Measurements from ENCODE around the gene PGLYRP3.

The PGLYRP3 gene

GRCh38 chr1:153313288-153313687 is 536 bp upstream of the PGLYRP3 start:
- no peak for DNase-seq (ENCODE audit: low read depth)

- no peak for DNase-seq (ENCODE audit: low read depth)
Measured at GRCh38 chr1:153310526-153310925, 2.2 kb downstream of the PGLYRP3 start.

DNA sequence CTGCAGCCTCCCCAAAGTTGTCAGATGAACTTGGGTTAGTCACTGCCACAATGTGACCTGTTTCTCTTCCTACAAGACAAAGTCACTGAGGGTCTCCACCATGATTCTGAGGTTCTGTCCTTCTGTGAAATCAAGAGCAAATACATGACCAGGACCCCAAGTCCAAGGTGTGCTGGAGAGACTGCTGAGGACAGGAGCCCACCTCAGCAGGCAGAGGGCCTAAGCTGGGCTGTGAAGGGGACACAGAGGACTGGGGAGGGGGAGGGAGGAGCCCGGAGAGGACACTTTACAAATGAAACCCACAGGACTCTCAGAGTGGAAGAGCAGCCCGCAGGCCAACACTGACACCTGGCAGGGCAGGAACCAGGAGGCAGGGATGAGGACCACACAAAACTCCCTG is 3.3 kb downstream of the PGLYRP3 start:
- no peak for DNase-seq (ENCODE audit: low read depth)

DNA sequence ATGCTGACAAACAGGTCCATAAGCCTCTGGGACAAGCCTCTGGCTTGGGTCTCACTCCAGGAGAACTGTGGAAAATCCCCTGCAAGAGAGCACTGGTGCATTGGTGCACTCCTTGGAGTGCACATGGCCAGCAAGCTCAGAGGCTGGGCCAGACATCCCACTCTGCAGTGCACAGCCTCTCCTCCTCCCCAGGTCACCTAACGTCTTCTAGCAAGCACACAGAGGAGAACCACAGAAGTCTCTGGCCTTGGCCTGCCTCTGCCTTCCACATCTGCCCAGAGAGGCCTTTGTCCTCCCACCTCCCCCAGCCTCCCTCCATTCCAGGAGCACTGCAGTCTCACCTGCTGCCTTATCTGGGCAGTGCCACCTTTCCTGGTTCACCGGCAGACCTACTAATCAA is 4.2 kb downstream of the PGLYRP3 start:
- no peak for DNase-seq (ENCODE audit: low read depth)

DNA sequence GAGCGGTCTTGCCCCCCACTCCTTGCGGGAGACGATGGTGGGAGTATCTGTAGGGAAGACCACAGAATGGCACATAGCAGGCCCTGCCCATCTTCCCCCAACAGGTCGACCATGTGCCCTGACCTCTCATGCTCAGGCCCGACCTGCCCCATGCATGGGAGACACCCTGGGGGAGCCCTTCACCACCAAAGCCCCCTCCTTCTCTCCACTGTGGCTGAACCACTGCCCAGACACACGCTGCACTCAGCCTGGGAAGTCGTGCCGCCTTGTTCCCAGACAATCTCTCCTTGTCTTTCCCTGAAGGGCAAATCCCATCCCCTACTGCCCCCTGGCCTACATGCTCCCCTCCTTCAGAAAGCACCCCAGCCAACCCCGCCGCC is 5.5 kb downstream of the PGLYRP3 start:
- no peak for DNase-seq (ENCODE audit: low read depth)

DNA sequence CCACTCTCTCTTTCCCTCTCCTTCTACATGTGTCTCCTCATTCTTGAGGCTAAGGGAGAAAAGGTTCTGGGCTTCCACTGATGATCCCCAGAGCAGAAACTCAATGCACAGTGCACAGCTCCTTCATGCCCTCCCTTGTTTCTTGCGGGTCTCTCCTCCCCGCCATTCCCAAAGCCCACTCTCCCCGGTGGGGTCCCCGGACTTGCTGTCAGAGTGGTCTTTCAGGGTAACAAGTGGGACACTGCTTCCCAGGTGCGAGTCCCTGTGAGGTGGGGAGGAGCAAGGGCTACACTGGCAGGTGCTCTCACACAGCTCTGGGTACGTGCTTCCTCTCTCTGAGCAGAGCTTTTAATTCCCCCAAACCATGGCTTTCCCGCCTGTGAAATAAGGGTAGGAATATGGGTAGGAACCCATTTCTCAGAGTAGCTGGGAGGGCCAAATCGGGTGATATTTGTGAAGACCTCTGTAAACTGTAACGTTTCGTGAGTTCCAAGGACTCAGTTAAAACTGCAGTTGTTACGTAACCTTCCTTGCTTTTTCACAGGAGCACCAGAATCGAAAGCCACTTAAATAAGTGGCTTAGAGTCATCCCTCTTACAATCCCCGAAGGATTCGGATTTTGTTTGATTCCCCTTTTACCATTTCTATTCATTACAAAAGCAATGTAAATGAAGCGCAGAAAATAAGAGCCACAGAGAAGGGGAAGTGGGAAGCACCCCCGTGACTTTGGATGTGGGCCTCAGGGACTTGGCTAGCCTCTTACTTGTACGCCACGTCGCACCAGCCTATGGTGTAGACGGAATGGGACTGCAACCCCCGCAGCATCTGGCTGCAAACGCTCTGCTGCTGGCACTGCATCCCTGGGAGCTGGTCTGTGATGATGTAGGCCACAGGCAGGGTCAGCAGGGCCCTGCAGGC is 6.2 kb downstream of the PGLYRP3 start:
- DNase-seq (ENCODE audit: low read depth), result no peak

- no peak for DNase-seq (ENCODE audit: low read depth)
Measured at GRCh38 chr1:153305682-153306081, 7.1 kb downstream of the PGLYRP3 start.

- no peak for DNase-seq (ENCODE audit: low read depth)
Measured at GRCh38 chr1:153302308-153302707, 10.4 kb downstream of the PGLYRP3 start.

GRCh38 chr1:153293851-153294250 is 18.9 kb downstream of the PGLYRP3 start:
- no peak for DNase-seq (ENCODE audit: low read depth)

- no peak for DNase-seq (ENCODE audit: low read depth)
Measured at GRCh38 chr1:153293480-153293775, 19.3 kb downstream of the PGLYRP3 start.

DNA sequence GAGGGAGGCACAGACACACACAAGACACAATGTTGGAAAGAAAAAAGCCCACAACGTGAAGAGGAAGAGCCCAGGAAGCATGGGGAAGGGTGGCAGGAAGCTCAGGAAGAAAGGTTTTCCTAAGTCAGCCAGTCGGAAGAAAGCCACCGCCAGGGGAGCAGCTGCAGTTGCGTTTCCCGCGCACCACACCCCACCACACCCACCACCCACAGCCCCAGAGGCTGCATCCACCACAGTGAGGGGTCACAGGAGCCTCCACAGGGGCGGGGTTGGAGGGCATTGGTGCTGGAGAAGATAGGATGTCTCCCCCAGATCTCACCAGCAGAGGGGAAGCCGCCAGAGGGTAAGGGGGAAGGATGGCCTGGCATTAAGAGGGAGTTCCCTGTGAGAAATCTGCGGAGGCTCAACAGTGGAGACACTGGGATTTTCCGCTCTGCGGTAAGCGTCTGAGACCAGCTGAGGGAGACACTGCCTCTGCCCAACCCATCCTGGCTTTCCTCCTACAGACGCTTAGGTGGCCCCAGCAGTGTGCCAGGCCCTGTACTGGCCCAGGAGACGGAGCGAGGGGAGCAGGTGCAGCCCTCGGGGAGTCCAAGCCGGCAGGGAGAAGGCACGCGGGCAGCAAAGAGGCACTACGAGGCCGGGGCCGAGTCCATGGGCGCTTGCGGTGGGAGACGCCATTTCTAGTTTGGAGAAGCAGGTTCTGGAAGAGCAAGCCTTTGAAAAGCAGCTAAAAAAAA is 19.8 kb downstream of the PGLYRP3 start:
- DNase-seq (ENCODE audit: low read depth), result no peak

DNA sequence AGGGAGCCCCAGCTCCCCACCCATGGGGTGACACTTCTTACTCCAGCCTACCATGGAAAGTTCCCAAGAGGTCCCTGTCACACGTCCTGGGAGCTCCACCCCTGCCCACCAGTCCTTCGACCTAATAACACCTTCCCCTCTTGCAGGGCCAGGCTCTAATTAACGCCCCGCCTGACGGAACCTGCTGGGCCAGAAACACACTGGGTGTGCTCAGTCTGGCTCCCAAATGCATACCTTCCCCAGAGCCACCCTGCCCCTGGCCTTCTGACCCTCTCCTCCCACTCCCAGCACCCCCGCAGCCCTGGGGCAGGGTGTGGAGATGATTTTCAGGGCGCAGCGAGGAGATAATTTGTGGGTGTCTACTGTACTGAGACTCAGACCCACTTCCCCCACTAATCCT is 20.6 kb downstream of the PGLYRP3 start:
- no peak for DNase-seq (ENCODE audit: low read depth)

GRCh38 chr1:153291514-153291913 is 21.2 kb downstream of the PGLYRP3 start:
- DNase-seq (ENCODE audit: low read depth), result no peak

- DNase-seq (ENCODE audit: low read depth), result no peak
Measured at GRCh38 chr1:153288634-153289275, 24.0 kb downstream of the PGLYRP3 start.

GRCh38 chr1:153277852-153278251 is 34.9 kb downstream of the PGLYRP3 start:
- DNase-seq (ENCODE audit: low read depth), result peak; percentile 14

DNA sequence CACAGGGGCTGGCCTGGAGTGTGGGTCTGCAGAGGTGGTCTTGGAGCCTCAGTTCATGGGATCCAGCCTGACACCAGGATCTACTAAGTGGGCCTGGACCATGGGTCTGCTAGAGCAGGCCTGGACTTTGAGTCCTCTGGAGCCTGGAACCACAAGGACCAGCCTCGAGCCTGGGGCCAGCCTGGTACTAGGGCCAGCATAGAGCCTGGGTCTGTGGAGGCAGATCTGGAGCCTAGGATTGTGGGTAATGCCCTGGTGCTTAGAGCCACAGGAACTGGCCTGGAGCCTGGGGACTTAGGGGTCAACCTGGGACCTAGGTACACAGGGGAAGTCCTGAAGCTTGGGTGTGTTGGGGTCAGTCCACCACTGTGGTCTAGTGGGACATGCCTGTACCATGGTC is 40.6 kb downstream of the PGLYRP3 start:
- DNase-seq (ENCODE audit: low read depth), result no peak

DNA sequence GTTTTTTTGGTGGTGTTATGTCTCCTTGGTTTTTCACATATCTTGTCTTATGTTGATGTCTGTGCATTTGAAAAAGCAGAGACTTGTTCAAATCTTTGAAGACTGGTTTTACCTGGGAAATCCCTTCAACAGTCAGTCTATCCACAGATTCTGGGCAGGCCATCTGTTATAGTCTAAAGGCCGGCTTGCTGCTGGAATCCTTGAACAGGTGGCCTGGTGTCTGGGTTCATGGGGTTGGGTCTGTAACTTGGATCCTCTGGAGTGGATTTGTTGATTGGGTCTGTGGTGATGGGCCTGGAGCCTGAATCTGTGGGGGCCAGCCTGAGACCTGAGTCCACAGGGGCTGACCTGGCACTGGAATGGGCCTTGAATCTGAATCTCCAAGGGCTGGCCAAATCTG is 41.0 kb downstream of the PGLYRP3 start:
- DNase-seq (ENCODE audit: low read depth), result no peak

- no peak for DNase-seq (ENCODE audit: low read depth)
Measured at GRCh38 chr1:153265457-153265856, 47.3 kb downstream of the PGLYRP3 start.

- DNase-seq (ENCODE audit: low read depth), result no peak
Measured at GRCh38 chr1:153262462-153263157, 50.1 kb downstream of the PGLYRP3 start.

DNA sequence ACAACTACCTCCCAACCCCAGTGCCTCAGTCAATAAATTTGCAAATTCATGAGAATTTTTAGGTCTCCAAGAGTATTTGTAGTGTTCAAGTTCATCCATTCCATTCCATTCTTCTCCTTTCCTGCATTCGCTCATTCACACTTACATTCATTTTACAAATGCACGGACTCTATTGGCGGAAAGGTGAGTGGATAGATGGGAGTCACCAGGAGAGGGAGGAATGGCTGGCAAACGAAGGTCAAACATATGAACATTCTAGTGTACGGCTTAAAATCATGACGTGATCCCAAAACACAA is 50.7 kb downstream of the PGLYRP3 start:
- DNase-seq (ENCODE audit: low read depth), result no peak

DNA sequence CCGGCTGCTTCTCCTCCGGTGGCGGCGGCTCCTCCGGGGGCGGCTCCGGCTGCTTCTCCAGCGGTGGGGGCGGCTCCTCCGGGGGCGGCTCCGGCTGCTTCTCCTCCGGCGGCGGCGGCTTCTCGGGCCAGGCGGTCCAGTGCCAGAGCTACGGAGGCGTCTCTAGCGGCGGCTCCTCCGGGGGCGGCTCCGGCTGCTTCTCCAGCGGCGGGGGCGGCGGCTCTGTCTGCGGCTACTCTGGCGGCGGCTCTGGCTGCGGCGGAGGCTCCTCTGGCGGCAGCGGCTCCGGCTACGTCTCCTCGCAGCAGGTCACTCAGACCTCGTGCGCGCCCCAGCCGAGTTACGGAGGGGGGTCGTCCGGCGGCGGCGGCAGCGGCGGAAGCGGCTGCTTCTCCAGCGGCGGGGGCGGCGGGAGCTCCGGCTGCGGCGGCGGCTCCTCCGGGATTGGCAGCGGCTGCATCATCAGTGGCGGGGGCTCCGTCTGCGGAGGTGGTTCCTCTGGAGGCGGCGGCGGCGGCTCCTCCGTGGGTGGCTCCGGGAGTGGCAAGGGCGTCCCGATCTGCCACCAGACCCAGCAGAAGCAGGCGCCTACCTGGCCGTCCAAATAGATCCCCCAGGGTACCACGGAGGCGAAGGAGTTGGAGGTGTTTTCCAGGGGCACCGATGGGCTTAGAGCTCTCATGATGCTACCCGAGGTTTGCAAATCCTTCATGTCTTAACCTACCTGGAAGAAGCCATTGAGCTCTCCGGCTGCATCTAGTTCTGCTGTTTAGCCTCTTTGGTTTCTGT is 51.3 kb downstream of the PGLYRP3 start:
- DNase-seq (ENCODE audit: low read depth), result peak; percentile 22
